T-helper 9 cell (primary cell): Measurements from ENCODE around the gene RGS14.

ENCODE experiments used
- DNase-seq: peaks from one replicate; pipeline ENCODE4 v3.0.0-alpha.2; 2020

Gene RGS14

GRCh38 chr5:177382423-177383029 is 24.8 kb downstream of the RGS14 start:
- DNase-seq = no peak

GRCh38 chr5:177383181-177383580 is 25.5 kb downstream of the RGS14 start:
- no peak for DNase-seq

- DNase-seq = no peak
Observed at GRCh38 chr5:177384134-177384533, 26.4 kb downstream of the RGS14 start, which contains the start of gene SLC34A1. SLC34A1 (plus strand) TSS chr5:177384434; CDS start chr5:177385742, 1,308 bp downstream.

- no peak for DNase-seq
Observed at GRCh38 chr5:177385720-177386119, 28.0 kb downstream of the RGS14 start.

GRCh38 chr5:177386542-177386941 is 28.8 kb downstream of the RGS14 start:
- DNase-seq = no peak

GRCh38 chr5:177387405-177387804 is 29.7 kb downstream of the RGS14 start:
- no peak for DNase-seq

GRCh38 chr5:177388521-177389052 is 30.9 kb downstream of the RGS14 start:
- DNase-seq = no peak

GRCh38 chr5:177389241-177390169 is 31.8 kb downstream of the RGS14 start:
- DNase-seq = peak; percentile 43

GRCh38 chr5:177390363-177391300 is 32.9 kb downstream of the RGS14 start:
- peak; percentile 84 for DNase-seq

- no peak for DNase-seq
Observed at GRCh38 chr5:177392765-177393164, 35.0 kb downstream of the RGS14 start.

- DNase-seq = no peak
Observed at GRCh38 chr5:177393206-177393765, 35.6 kb downstream of the RGS14 start.

- no peak for DNase-seq
Observed at GRCh38 chr5:177393990-177394389, 36.3 kb downstream of the RGS14 start.

- no peak for DNase-seq
Observed at GRCh38 chr5:177396078-177396477, 38.4 kb downstream of the RGS14 start.

- DNase-seq = no peak
Observed at GRCh38 chr5:177396807-177397206, 39.1 kb downstream of the RGS14 start.

- DNase-seq = no peak
Observed at GRCh38 chr5:177397875-177398390, 40.2 kb downstream of the RGS14 start.

- no peak for DNase-seq
Observed at GRCh38 chr5:177399997-177400868, 42.5 kb downstream of the RGS14 start, which contains the start of gene PFN3. PFN3 (minus strand) TSS chr5:177400661; CDS start chr5:177400576, 85 bp downstream.

- peak; percentile 53 for DNase-seq
Observed at GRCh38 chr5:177402271-177403043, 44.7 kb downstream of the RGS14 start.

GRCh38 chr5:177403102-177403791 is 45.5 kb downstream of the RGS14 start:
- DNase-seq = peak; percentile 55
